NK-92 (cell line): ENCODE results near the gene LILRB2.
"Not testable (repeated sequence)": the region's sequence is repeated elsewhere in the genome, so short reads cannot be mapped to it uniquely, and the experiment has no call there.

Experiments
- DNase-seq: peaks from one replicate; lab custom pipeline; 2025; ENCODE audit not compliant: unreplicated experiment; lab: John Stamatoyannopoulos, UW

Gene LILRB2

DNA sequence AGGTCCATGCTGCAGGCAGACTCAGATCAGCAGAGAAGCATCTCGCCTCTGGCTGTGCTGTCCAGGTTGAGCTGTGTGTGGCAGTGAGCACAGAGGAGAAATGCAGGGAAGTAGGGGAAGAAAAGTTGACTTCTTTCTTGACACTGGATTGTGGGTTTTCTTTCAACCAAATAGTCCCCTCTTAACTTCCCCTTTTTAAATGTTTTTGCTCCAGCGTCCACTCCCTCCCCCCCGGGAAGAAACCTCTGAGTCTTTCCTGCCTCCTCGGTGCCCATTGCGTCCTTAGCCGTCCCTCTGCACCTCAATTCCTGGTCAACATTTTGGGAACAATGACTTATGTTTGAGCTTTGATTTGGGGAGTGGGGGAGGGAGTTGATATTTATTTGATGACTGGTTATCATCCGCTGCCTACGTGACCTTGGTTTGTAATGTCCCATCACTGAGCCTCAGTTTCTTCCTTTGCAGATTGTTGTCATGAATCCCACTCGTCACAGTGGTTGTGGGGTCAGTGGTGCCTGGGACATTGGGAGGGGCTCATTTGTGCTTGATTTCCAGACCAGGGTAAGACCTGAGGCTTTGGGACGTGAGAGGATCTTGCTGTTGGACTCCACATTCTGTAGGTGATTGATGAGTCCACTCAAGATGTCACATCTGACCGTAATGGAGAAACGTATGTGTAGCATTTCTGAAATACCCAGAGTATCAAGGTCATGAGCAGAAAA, at the start of gene LILRB2:
Gene LILRB2, minus strand, starts transcription at position 104 of the 722 bp plus-strand sequence. CDS start 614 bp downstream, outside the sequence.
- DNase-seq: no peak

- no peak for DNase-seq
Measured at GRCh38 chr19:54329476-54330165, 48.7 kb upstream of the LILRB2 start.

DNA sequence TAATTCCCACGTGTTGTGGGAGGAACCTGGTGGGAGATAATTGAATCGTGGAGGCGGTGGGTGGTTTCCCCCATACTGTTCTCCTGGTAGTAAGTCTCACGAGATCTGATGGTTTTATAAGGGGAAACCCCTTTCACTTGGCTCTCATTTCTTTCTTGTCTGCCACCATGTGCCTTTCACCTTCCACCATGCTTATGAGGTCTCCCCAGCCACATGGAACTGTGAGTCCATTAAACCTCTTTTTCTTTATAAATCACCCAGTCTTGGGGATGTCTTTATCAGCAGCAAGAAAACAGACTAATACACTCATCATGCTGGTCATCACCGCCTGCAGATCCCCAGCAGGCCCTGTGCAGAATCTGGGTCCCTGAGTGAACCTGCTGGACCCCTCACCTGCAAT, 47.9 kb upstream of the LILRB2 start:
- not testable (repeated sequence) for DNase-seq

GRCh38 chr19:54325631-54326030, 44.7 kb upstream of the LILRB2 start:
- no peak for DNase-seq

DNA sequence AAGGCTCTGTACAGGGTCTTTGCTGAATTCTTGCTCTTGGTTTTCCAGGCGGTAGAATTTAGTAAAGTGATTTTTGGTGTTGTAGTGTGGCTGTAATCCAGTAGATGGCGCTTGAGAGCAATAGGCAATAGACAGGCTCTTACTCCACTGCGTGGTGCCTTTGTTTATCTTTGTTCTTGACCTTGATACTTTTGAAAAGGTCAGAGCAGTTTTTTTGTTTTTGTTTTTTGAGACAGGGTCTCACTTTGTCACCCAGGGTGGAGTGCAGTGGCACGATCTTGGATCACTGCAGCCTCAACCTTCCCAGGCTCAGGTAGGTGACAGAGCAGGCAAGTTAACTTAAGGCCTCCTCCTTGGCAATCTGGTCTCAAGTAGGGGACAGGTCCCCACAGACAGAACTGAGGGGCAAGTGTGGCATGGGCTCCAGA, 44.3 kb upstream of the LILRB2 start:
- no peak for DNase-seq

DNA sequence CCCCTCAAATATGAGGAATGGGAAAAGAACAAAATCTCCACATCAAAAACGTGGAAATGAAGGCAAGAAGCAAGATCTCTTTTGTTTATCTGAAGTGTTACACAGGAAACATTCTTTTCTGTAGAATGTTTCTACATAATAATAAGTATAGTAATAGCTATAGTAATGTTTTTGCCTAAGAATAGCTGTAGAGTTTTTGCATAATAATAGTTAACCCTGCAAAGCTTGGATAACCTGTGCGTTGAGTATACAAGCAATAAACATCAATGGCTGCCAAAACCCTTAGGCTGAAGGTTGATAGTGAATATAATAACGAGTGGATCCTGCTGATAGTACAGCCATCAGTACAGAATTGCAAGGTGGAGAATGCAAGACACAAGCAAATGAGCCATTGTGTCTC, 43.2 kb upstream of the LILRB2 start:
- DNase-seq: no peak

GRCh38 chr19:54322934-54323333, 42.0 kb upstream of the LILRB2 start:
- DNase-seq: not testable (repeated sequence)

GRCh38 chr19:54322295-54322694, 41.4 kb upstream of the LILRB2 start:
- not testable (repeated sequence) for DNase-seq

DNA sequence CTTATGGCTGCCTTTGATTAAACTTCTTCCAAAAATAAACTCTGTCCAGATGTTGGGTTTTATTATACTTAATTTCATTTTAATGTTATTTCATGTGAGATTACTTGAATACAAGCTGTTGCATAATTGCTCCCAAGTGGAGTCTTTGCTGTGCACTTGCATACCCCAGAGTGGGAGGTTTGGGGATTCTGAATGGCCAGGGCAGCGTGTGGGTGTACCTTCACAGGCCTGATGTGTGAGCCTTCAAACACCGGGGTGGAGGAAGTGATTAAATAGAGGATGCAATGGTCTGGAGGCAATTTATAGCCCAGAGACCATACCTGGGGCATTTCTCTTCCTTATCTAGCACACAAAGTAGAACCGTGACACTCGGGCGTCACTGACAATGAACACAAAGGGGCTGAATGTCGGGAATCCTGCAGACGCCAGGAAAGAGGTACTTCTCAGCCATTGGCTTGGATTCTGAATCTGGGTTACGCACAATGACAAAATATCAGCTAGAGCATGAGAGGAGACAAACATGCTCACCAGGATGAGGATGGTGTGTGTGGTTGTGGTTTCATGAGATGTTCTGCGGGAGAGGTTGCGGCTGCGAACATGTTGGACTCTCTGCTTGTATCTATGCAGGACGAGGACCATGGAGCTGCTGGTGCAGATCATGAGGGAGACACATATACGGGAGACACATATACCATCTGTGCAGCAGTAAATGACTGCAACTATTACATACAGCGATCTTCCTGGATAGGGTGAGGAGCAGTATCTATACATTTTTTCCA, 39.2 kb upstream of the LILRB2 start:
- DNase-seq: no peak

DNA sequence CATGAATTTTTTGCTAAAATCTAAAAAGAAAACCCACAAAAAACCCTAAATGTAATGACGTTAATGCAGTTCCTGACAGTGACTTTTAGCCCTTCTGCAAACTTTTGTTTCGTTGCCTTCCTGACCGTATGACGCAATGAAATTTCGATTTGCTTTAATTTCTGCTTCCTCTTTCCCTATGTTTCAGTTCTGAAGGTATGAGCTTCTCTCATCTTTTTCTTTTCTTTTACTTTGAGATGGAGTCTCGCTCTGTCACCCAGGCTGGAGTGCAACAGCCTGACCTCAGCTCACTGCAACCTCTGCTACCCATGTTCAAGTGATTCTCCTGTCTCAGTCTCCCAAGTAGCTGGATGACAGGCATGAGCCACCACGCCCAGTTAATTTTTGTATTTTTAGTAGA, 38.1 kb upstream of the LILRB2 start:
- no peak for DNase-seq

GRCh38 chr19:54317965-54318240, 37.0 kb upstream of the LILRB2 start:
- no peak for DNase-seq

GRCh38 chr19:54317108-54317964, 36.4 kb upstream of the LILRB2 start:
- DNase-seq: no peak

GRCh38 chr19:54316746-54317107, 35.8 kb upstream of the LILRB2 start:
- DNase-seq: no peak

GRCh38 chr19:54315956-54316355, 35.0 kb upstream of the LILRB2 start:
- DNase-seq: no peak

- DNase-seq: no peak
Measured at GRCh38 chr19:54312436-54313377, 31.8 kb upstream of the LILRB2 start, which contains the start of gene LILRA5. Gene LILRA5 (minus strand): TSS chr19:54313166. CDS start chr19:54313019, 147 bp downstream.

DNA sequence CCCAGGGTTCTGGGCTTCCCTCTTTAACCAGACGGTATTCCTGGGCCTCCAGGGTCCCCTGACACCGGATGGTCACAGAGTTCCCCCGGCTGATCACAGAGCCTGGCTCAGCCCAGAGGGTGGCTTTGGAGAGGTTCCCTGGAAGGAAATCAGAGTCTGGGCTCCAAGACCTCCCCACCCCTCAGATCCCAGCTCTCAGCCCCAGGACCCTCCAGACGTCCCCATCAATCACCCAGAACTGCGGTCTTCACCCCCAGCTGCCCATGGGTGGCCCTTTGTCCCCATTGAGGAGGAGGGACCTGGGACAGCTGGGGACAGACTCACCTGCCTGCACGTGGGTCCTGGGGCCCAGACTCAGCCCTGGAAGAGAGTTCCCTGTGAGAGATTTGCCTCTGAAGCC, 31.1 kb upstream of the LILRB2 start:
- no peak for DNase-seq

- no peak for DNase-seq
Measured at GRCh38 chr19:54311486-54311885, 30.6 kb upstream of the LILRB2 start.

DNA sequence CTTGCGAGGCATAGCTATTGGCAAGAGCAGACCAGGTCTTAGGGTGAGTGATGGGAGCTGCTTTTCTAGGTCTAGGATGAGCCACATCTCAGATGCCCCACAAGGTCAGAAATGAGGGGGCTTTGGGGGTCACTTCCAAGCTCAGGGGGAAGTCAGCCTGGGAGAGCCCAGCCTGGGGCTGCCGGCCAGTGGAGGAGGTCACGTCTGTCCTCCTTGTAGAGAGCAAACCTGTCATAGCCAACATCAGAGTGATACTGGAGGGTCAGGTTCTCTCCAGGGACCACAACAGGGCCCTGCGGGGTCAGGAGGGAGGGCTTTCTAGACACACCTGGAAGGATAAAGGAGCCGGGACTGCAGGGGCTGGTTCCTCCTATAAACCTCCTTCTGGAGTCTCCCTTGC, 29.6 kb upstream of the LILRB2 start:
- DNase-seq: no peak

GRCh38 chr19:54309811-54310210, 28.9 kb upstream of the LILRB2 start:
- DNase-seq: no peak
